ENCODE data around the gene ANO9. TPM values are rescaled to one million over a fixed set of nuclear protein-coding genes. Genes with fewer than 3 reads are reported as not detected.

The ANO9 gene
- total RNA-seq, 1 experiment from 2014 or later, result not detected

DNA sequence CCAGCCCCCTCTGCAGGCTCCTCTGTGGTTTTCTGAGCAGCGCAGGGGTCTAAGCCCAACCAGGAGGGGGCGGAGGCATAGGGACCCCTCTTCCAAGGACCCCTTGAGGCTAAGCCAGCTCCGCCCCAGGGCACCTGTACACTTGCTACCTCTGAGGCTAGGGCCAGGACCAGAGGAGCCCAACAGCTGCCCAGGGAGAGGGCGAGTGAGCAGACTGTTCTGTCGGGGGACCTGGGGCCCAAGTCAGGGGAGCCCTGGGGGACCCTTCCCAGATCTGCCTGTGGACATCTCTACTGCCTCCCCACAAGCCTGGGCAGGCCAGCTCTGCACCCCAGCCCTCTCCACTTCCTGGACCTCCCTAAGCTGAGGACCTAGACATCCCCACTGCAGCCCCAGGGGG lies 70.8 kb downstream of the ANO9 start:
- Histone ChIP-seq H3K27ac (ENCODE audit: low read depth, low read length, poor library complexity, severe bottlenecking) (no peak overlapping the region), H3K36me3 (ENCODE audit: insufficient read depth, low read length, poor library complexity, severe bottlenecking) (no peaks in the 10 kb centered on the region), H3K27me3 (replicated peaks; ENCODE audit: insufficient read depth, low read depth, low read length, poor library complexity) (no peaks in the 10 kb centered on the region), H3K9me3 (ENCODE audit: low read depth, low read length, poor library complexity, severe bottlenecking) (no peaks in the 10 kb centered on the region), H3K4me3 (ENCODE audit: low read depth, low read length, poor library complexity, severe bottlenecking) (no peak overlapping the region), H3K4me1 (ENCODE audit: insufficient read depth, low read length, poor library complexity, severe bottlenecking) (peaks cover 9% of the 10 kb centered on the region)
- TF ChIP-seq EZH2 (IDR thresholded peaks at IDR 0.05; ENCODE audit: borderline replicate concordance, low read depth, low read length, poor library complexity, severe bottlenecking) (no peak), CTCF (conservative IDR thresholded peaks at IDR 0.05; ENCODE audit: low read depth, low read length) (no peak)
- no peak for DNase-seq (ENCODE audit: low spot score)
- ChIA-PET POLR2A (ENCODE audit: low non-redundant PET) (no interaction called here), CTCF (no interaction called here)
- no TSS peak for BruUV-seq (replicated peaks)
- intact Hi-C loops (cut with micrococcal nuclease; ENCODE audit: unreplicated experiment), result no loop called here

- Histone ChIP-seq H3K36me3 (ENCODE audit: insufficient read depth, low read length, poor library complexity, severe bottlenecking) (no peaks in the 10 kb centered on the region), H3K4me3 (ENCODE audit: low read depth, low read length, poor library complexity, severe bottlenecking) (peak overlapping the region; percentile 44), H3K27me3 (replicated peaks; ENCODE audit: insufficient read depth, low read depth, low read length, poor library complexity) (no peaks in the 10 kb centered on the region), H3K27ac (ENCODE audit: low read depth, low read length, poor library complexity, severe bottlenecking) (no peak overlapping the region), H3K4me1 (ENCODE audit: insufficient read depth, low read length, poor library complexity, severe bottlenecking) (peaks cover 9% of the 10 kb centered on the region), H3K9me3 (ENCODE audit: low read depth, low read length, poor library complexity, severe bottlenecking) (no peaks in the 10 kb centered on the region)
- no TSS peak for BruUV-seq (replicated peaks)
- no peak for DNase-seq (ENCODE audit: low spot score)
- ChIA-PET CTCF (no interaction called here), POLR2A (ENCODE audit: low non-redundant PET) (no interaction called here)
- no peak for TF ChIP-seq CTCF (conservative IDR thresholded peaks at IDR 0.05; ENCODE audit: low read depth, low read length)
- no peak for TF ChIP-seq EZH2 (IDR thresholded peaks at IDR 0.05; ENCODE audit: borderline replicate concordance, low read depth, low read length, poor library complexity, severe bottlenecking)
- intact Hi-C loops (cut with micrococcal nuclease; ENCODE audit: unreplicated experiment), result no loop called here
These were observed 71.5 kb downstream of the ANO9 start for GRCh38 chr11:370070-370941.

- ChIA-PET CTCF (no interaction called here), POLR2A (ENCODE audit: low non-redundant PET) (no interaction called here)
- intact Hi-C loops (cut with micrococcal nuclease; ENCODE audit: unreplicated experiment), result no loop called here
- H3K4me1 ChIP-seq (ENCODE audit: insufficient read depth, low read length, poor library complexity, severe bottlenecking), result peaks cover 9% of the 10 kb centered on the region
- H3K27me3 ChIP-seq (replicated peaks; ENCODE audit: insufficient read depth, low read depth, low read length, poor library complexity), result no peaks in the 10 kb centered on the region
- H3K9me3 ChIP-seq (ENCODE audit: low read depth, low read length, poor library complexity, severe bottlenecking), result no peaks in the 10 kb centered on the region
- peak; percentile 25 for DNase-seq (ENCODE audit: low spot score)
- no peaks in the 10 kb centered on the region for H3K36me3 ChIP-seq (ENCODE audit: insufficient read depth, low read length, poor library complexity, severe bottlenecking)
- H3K4me3 ChIP-seq (ENCODE audit: low read depth, low read length, poor library complexity, severe bottlenecking), result peak within 1 kb of the TSS; percentile 44
- H3K27ac ChIP-seq (ENCODE audit: low read depth, low read length, poor library complexity, severe bottlenecking), result no peak within 1 kb of the TSS
- TF ChIP-seq CTCF (conservative IDR thresholded peaks at IDR 0.05; ENCODE audit: low read depth, low read length) (no peak), EZH2 (IDR thresholded peaks at IDR 0.05; ENCODE audit: borderline replicate concordance, low read depth, low read length, poor library complexity, severe bottlenecking) (no peak)
- no TSS peak for BruUV-seq (replicated peaks)
These were observed 72.3 kb downstream of the ANO9 start, which contains the start of gene B4GALNT4 for GRCh38 chr11:369336-370018. TSS of gene B4GALNT4 (plus strand) at chr11:369499. CDS start at chr11:369804, 305 bp downstream.
